K562 (cell line): ENCODE measurements around the gene SNAPC5. TPM values are rescaled to one million over a fixed set of nuclear protein-coding genes. Genes with fewer than 3 reads are reported as not detected.

Experiments
- ATAC-seq: fragments of 200-7000 bp; cut with Tn5 transposase; 3 replicates; pipeline ENCODE4 v1.9.1; 2020; ENCODE audit warnings: moderate library complexity
- BruUV-seq: library from RNA; stranded (reverse); fragments of 400-500 nt; replicated peaks from 2 replicates; lab custom pipeline; 2021; lab: Mats Ljungman, UMichigan
- CTCF ChIA-PET: fragments of 300-600 bp; formaldehyde crosslinking; extraction: SDS; loops from one replicate; lab custom pipeline; 2021; ENCODE audit warnings: low intra/inter-chr PET ratio; lab: Yijun Ruan, JAX
- POLR2A ChIA-PET: fragments of 300-600, 350-650 bp; sonication (Branson Sonifier 250); formaldehyde crosslinking; extraction: SDS; loops from one replicate; lab custom pipeline; 2021; ENCODE audit warnings: antibody characterized with exemption, inconsistent platforms; lab: Yijun Ruan, JAX
- DNase-seq, 4 experiments: peaks; one replicate each; pipeline versions ENCODE4 v3.0.0 to v3.0.0-alpha.2; 2011 to 2018; ENCODE audit warnings: low spot score in 3 of 4, mixed read lengths in 3 of 4; ENCODE audit errors: extremely low read depth in 1 of 4
- FAIRE-seq: peaks from 2 replicates; lab custom pipeline; 2011; peaks lifted over from hg19 to GRCh38; lab: Jason Lieb, UNC
- H2AFZ ChIP-seq: 2 replicates; pipeline ENCODE4 v1.6.0; 2011; ENCODE audit warnings: low read depth, low read length, control low read depth, inconsistent platforms
- H3K27ac ChIP-seq: fragments of 200-600 bp; 3 replicates; pipeline ENCODE4 v1.8.0; 2011; ENCODE audit warnings: low read depth, mild to moderate bottlenecking, control low read depth, inconsistent platforms, low read length, moderate library complexity, mixed read lengths; ENCODE audit errors: extremely low read depth
- H3K27me3 ChIP-seq, 2 experiments: fragments of 300-600 bp in 1 of 2; 2 replicates in 1 of 2; 3 replicates in 1 of 2; pipeline versions ENCODE4 v1.6.0 to v1.8.0; 2011; ENCODE audit warnings: inconsistent platforms in 2 of 2, low read length in 2 of 2, mild to moderate bottlenecking in 1 of 2, mixed read lengths in 1 of 2, moderate library complexity in 1 of 2; ENCODE audit not compliant: control insufficient read depth in 2 of 2, insufficient read depth in 2 of 2
- H3K36me3 ChIP-seq: fragments of 300-600 bp; 3 replicates; pipeline ENCODE4 v1.8.0; 2011; ENCODE audit warnings: mild to moderate bottlenecking, low read length, inconsistent platforms; ENCODE audit not compliant: control insufficient read depth, insufficient read depth
- H3K4me1 ChIP-seq, 2 experiments: fragments of 200-600 bp in 1 of 2; replicated peaks in 1 of 2; 2 replicates in 1 of 2; 3 replicates in 1 of 2; pipeline versions ENCODE4 v1.5.1 to v1.8.0; 2011; ENCODE audit warnings: inconsistent platforms in 2 of 2, low read length in 2 of 2, mild to moderate bottlenecking in 1 of 2, mixed read lengths in 1 of 2, moderate library complexity in 1 of 2; ENCODE audit not compliant: control insufficient read depth in 2 of 2, insufficient read depth in 2 of 2
- H3K4me2 ChIP-seq: 2 replicates; pipeline ENCODE4 v1.6.1; 2011; ENCODE audit warnings: low read length, control low read depth, inconsistent platforms, mixed read lengths; ENCODE audit not compliant: insufficient read depth
- H3K4me3 ChIP-seq: fragments of 200-600 bp; sonication (generic), shearing (Covaris generic); 2 replicates; pipeline ENCODE4 v1.5.1; 2016; ENCODE audit warnings: control low read depth, inconsistent platforms
- H3K79me2 ChIP-seq: fragments of 200-600 bp; 3 replicates; pipeline ENCODE4 v1.8.0; 2011; ENCODE audit warnings: low read length, inconsistent platforms; ENCODE audit not compliant: control insufficient read depth, insufficient read depth
- H3K9ac ChIP-seq, 2 experiments: 2 replicates each; pipeline versions ENCODE4 v1.6.0 to v1.6.1; 2011; ENCODE audit warnings: low read depth in 2 of 2, low read length in 2 of 2, control low read depth in 1 of 2, inconsistent platforms in 1 of 2, mild to moderate bottlenecking in 1 of 2, mixed read lengths in 1 of 2; ENCODE audit not compliant: insufficient read depth in 1 of 2
- H3K9me1 ChIP-seq: one replicate; pipeline ENCODE4 v1.6.0; 2011; ENCODE audit warnings: inconsistent platforms, mild to moderate bottlenecking, low read length, moderate library complexity; ENCODE audit not compliant: control insufficient read depth, insufficient read depth
- H3K9me3 ChIP-seq: replicated peaks from 2 replicates; pipeline ENCODE4 v1.5.1; 2011; ENCODE audit warnings: low read depth, low read length, inconsistent platforms; ENCODE audit not compliant: control insufficient read depth, insufficient read depth
- H4K20me1 ChIP-seq: replicated peaks from 2 replicates; pipeline ENCODE4 v1.6.1; 2011; ENCODE audit warnings: low read length, inconsistent platforms, mixed read lengths; ENCODE audit not compliant: control insufficient read depth, insufficient read depth
- CBFA2T3 ChIP-seq: fragments of 450-650 bp; IDR thresholded peaks from 2 replicates; pipeline ENCODE4 v1.6.1; 2017
- CHD4 ChIP-seq: fragments of 200-600 bp; sonication (generic); IDR thresholded peaks from 3 replicates; pipeline ENCODE4 v1.6.1; 2012; ENCODE audit warnings: low read depth, mild to moderate bottlenecking, mixed read lengths, low read length, inconsistent platforms; ENCODE audit not compliant: insufficient read depth, insufficient replicate concordance, poor library complexity, severe bottlenecking
- ELF2 ChIP-seq: fragments of 250-450 bp; sonication (Bioruptor Pico); IDR thresholded peaks from 2 replicates; pipeline ENCODE4 v1.5.0; 2021; ENCODE audit warnings: mild to moderate bottlenecking
- ERF ChIP-seq: fragments of 450-650 bp; formaldehyde crosslinking; IDR thresholded peaks from 2 replicates; pipeline ENCODE4 v1.4.0; 2020; ENCODE audit warnings: mild to moderate bottlenecking, mixed read lengths
- EWSR1 ChIP-seq: fragments of 450-650 bp; IDR thresholded peaks from 2 replicates; pipeline ENCODE4 v1.6.1; 2018; ENCODE audit warnings: borderline replicate concordance, mild to moderate bottlenecking, low read depth, moderate library complexity; ENCODE audit not compliant: partially characterized antibody
- HNRNPK ChIP-seq: fragments of 200-400 bp; formaldehyde crosslinking; IDR thresholded peaks from one replicate; pipeline ENCODE4 v1.6.1; 2018; ENCODE audit warnings: mild to moderate bottlenecking, low read depth, low read length; ENCODE audit not compliant: poor library complexity, severe bottlenecking
- PCBP1 ChIP-seq: fragments of 200-400 bp; formaldehyde crosslinking; IDR thresholded peaks from 2 replicates; pipeline ENCODE4 v1.6.1; 2018; ENCODE audit warnings: mild to moderate bottlenecking, low read depth, low read length; ENCODE audit not compliant: poor library complexity, severe bottlenecking
- RUNX1 ChIP-seq: sonication (generic); IDR thresholded peaks from 2 replicates; pipeline ENCODE4 v1.6.1; 2016; ENCODE audit warnings: antibody characterized with exemption, low read depth
- SIX5 ChIP-seq, 2 experiments: IDR thresholded peaks; 2 replicates each; pipeline ENCODE4 v1.6.1; 2011; ENCODE audit warnings: low read length in 2 of 2, borderline replicate concordance in 1 of 2, low read depth in 1 of 2, mild to moderate bottlenecking in 1 of 2, moderate library complexity in 1 of 2; ENCODE audit not compliant: insufficient read depth in 1 of 2
- SMC3 ChIP-seq: conservative IDR thresholded peaks from 2 replicates; pipeline ENCODE4 v1.6.1; 2011; ENCODE audit warnings: low read depth, low read length, improper control_type of control experiment; ENCODE audit not compliant: insufficient read depth
- TEAD1 ChIP-seq, 2 experiments: fragments of 450-650 bp in 1 of 2; sonication (generic) in 1 of 2; formaldehyde crosslinking; IDR thresholded peaks; 2 replicates each; pipeline versions ENCODE4 v1.4.0 to v1.8.0; 2020 to 2022; ENCODE audit warnings: mild to moderate bottlenecking in 2 of 2, missing genetic modification reagents in 1 of 2
- ZFP30 ChIP-seq: fragments of 250-450 bp; sonication (Bioruptor Pico); IDR thresholded peaks from 2 replicates; pipeline ENCODE4 v1.8.0; 2022; ENCODE audit warnings: moderate library complexity, mild to moderate bottlenecking, inconsistent platforms, borderline replicate concordance
- ZFP36 ChIP-seq: fragments of 150-350 bp; IDR thresholded peaks from 2 replicates; pipeline ENCODE4 v1.6.1; 2018; ENCODE audit warnings: low read length, low read depth; ENCODE audit not compliant: partially characterized antibody
- ZNF12 ChIP-seq: sonication (generic); formaldehyde crosslinking; IDR thresholded peaks from 2 replicates; pipeline ENCODE4 v1.4.0; 2020; ENCODE audit warnings: mild to moderate bottlenecking, missing genetic modification reagents
- ZNF511 ChIP-seq: sonication (generic); formaldehyde crosslinking; IDR thresholded peaks from 2 replicates; pipeline ENCODE4 v1.8.0; 2022; ENCODE audit warnings: mild to moderate bottlenecking, missing genetic modification reagents
- ZNF785 ChIP-seq: fragments of 250-450 bp; sonication (Bioruptor Pico); IDR thresholded peaks from 2 replicates; pipeline ENCODE4 v1.4.0; 2020; ENCODE audit warnings: mild to moderate bottlenecking
- WGBS: fragments of 100-300 bp; shearing (Covaris generic); methylation state at CpG from one replicate; pipeline ENCODE4 v1.1.6; 2016; ENCODE audit warnings: low coverage, mixed read lengths; ENCODE audit not compliant: insufficient coverage; ENCODE audit errors: missing lambda C conversion rate; 5-methylcytosine and 5-hydroxymethylcytosine counted together
- in situ Hi-C: fragments of 300-500 bp; cut with MboI; formaldehyde crosslinking; loops from 4 replicates; pipeline ENCODE4 v1.15.0; 2018; ENCODE audit warnings: inconsistent platforms, mixed read lengths
- intact Hi-C: fragments of 100-400 bp; cut with micrococcal nuclease; formaldehyde crosslinking; loops from 2 replicates; pipeline ENCODE4 v1.14.2; 2022
- polyA plus RNA-seq, 8 experiments: library from polyadenylated mRNA; depleted of rRNA in 4 of 8; stranded (reverse) in 5 of 8; unstranded in 3 of 8; fragments of >200 nt; fragmentation: Nextera tagmentation in 2 of 8; fragmentation: Illumina TruSeq in 1 of 8; extraction: Ambion mirVana in 2 of 8; extraction: Trizol in 1 of 8; gene quantifications; 2 replicates each; pipeline versions ENCODE4 v1.2.1 to v1.2.3, GENCODE V29; 2011 to 2014; ENCODE audit warnings: inconsistent platforms in 1 of 8, missing spikeins in 1 of 8
- total RNA-seq, 7 experiments: library from RNA; depleted of rRNA in 6 of 7; stranded (reverse); fragments of >200 nt in 6 of 7; fragmentation: Illumina TruSeq in 2 of 7; extraction: Trizol in 2 of 7; gene quantifications; 2 replicates each; pipeline versions ENCODE4 v1.2.1 to v1.2.3, GENCODE V29; 2011 to 2021; ENCODE audit warnings: low replicate concordance in 1 of 7

The SNAPC5 gene
- total and polyA plus RNA-seq, 9 of the 15 experiments (the other 6 are each of a cell fraction or from before 2014, with no cell fraction given) = 52.8 to 155 (median 96.5) TPM

- no peaks in the 10 kb centered on the region for H3K9me3 ChIP-seq
- DNase-seq = peak in 1 of 4 experiments; percentile 4
- no peaks in the 10 kb centered on the region for H3K27me3 ChIP-seq
- no peak overlapping the region for H2AFZ ChIP-seq
- no peaks in the 10 kb centered on the region for H4K20me1 ChIP-seq
- peaks cover 9 to 13% of the 10 kb centered on the region in 2 experiments; a peak in 3 of 5 replicates for H3K4me1 ChIP-seq
- POLR2A ChIA-PET = no interaction called here
- H3K4me3 ChIP-seq = no peak overlapping the region
- 81% methylated on average over 3 of the region's 3 CpGs for WGBS
- TF ChIP-seq ERF (CRISPR knock-in tag) (no peak), CBFA2T3 (no peak), SIX5 (IDR thresholded peaks at IDR 0.05; ENCODE audit: borderline replicate concordance in 1 of 2, insufficient read depth in 1 of 2, low read depth in 1 of 2, low read length in 2 of 2) (no peak), RUNX1 (no peak)
- TF ChIP-seq, all 486 proteins: peak for 0
- Histone ChIP-seq H3K4me2 (no peak overlapping the region), H3K79me2 (no peaks in the 10 kb centered on the region), H3K27ac (no peak overlapping the region), H3K9me1 (peaks cover 3% of the 10 kb centered on the region), H3K36me3 (peaks cover 53% of the 10 kb centered on the region), H3K9ac (no peak overlapping the region)
- in situ Hi-C loops = loop anchor here (5.0 kb wide), 1 partner anchor 96 kb away; the partner anchor contains the start of gene MAP2K1
- intact Hi-C loops = no loop called here
- no peak for ATAC-seq
- FAIRE-seq = no peak
- CTCF ChIA-PET = no interaction called here
- no TSS peak for BruUV-seq
These were observed 14.4 kb downstream of the SNAPC5 start for GRCh38 chr15:66483131-66483566.

GRCh38 chr15:66482539-66482938 is 15.0 kb downstream of the SNAPC5 start:
- Histone ChIP-seq H3K4me1 (peaks cover 9 to 13% of the 10 kb centered on the region in 2 experiments; a peak in 3 of 5 replicates), H3K4me3 (no peak overlapping the region), H3K9me1 (peaks cover 3% of the 10 kb centered on the region), H3K27ac (no peak overlapping the region), H3K9ac (no peak overlapping the region), H3K4me2 (no peak overlapping the region), H3K27me3 (no peaks in the 10 kb centered on the region), H4K20me1 (no peaks in the 10 kb centered on the region; the same call in 1 of the 2 replicates), H3K79me2 (no peaks in the 10 kb centered on the region), H3K36me3 (peaks cover 47% of the 10 kb centered on the region), H2AFZ (no peak overlapping the region), H3K9me3 (no peaks in the 10 kb centered on the region)
- no peak for DNase-seq
- CTCF ChIA-PET = no interaction called here
- POLR2A ChIA-PET = no interaction called here
- no peak for ATAC-seq
- no TSS peak for BruUV-seq
- 87% methylated on average over 9 of the region's 9 CpGs for WGBS
- in situ Hi-C loops (loop anchor here (5.0 kb wide), 1 partner anchor 95 kb away; the partner anchor contains the start of gene MAP2K1), intact Hi-C loops (no loop called here)
- FAIRE-seq = no peak
- TF ChIP-seq ZNF785 (CRISPR knock-in tag) (no peak), ZNF12 (CRISPR knock-in tag) (no peak), HNRNPK (no peak), SMC3 (no peak), ELF2 (CRISPR knock-in tag) (no peak), ZFP30 (CRISPR knock-in tag) (no peak), PCBP1 (no peak), TEAD1 (CRISPR knock-in tag; IDR thresholded peaks at IDR 0.05) (no peak), ZFP36 (no peak), EWSR1 (no peak), ZNF511 (CRISPR knock-in tag) (no peak), CHD4 (no peak)
